C4-2B (cell line): Measurements from ENCODE around the gene FAM124A.

ENCODE experiments used
- CTCF ChIP-seq: fragments of 450-650 bp; conservative IDR thresholded peaks from 2 replicates; pipeline ENCODE4 v1.5.1; 2017; ENCODE audit warnings: mild to moderate bottlenecking
- ZFX ChIP-seq: fragments of 450-650 bp; IDR thresholded peaks from 2 replicates; pipeline ENCODE4 v1.6.1; 2017

GRCh38 chr13:51193387-51193786 lies 28.8 kb upstream of the FAM124A start:
- TF ChIP-seq CTCF = no peak
- TF ChIP-seq ZFX = no peak
